Right ventricle myocardium inferior (tissue), 1 donor: ENCODE data around the gene TEX35. TPM values are rescaled to one million over a fixed set of nuclear protein-coding genes. Genes with fewer than 3 reads are reported as not detected.

Source experiments
- ATAC-seq: fragments of 200-7000 bp; cut with Tn5 transposase; one replicate; pipeline ENCODE4 v1.9.1; 2020; ENCODE audit warnings: mild to moderate bottlenecking, moderate library complexity
- DNase-seq: peaks from one replicate; pipeline ENCODE4 v3.0.0; 2021; ENCODE audit errors: missing footprints
- intact Hi-C: fragments of 100-400 bp; cut with DNase I; formaldehyde crosslinking; loops from one replicate; pipeline ENCODE4 v1.11.0; 2022
- total RNA-seq: library from RNA; stranded (reverse); fragmentation: NEBNext Ultra II Directional; extraction: Animal tissue kit (Norgen Biotek cat#: 25700); gene quantifications from one replicate; pipeline ENCODE4 v1.2.1, GENCODE V29; 2021
- donor health status: DM: no; HTN: yes; CAD: no; lungs with severe emphysema.

TEX35 gene
- total RNA-seq, 1 donor from 2014 or later: not detected

DNA sequence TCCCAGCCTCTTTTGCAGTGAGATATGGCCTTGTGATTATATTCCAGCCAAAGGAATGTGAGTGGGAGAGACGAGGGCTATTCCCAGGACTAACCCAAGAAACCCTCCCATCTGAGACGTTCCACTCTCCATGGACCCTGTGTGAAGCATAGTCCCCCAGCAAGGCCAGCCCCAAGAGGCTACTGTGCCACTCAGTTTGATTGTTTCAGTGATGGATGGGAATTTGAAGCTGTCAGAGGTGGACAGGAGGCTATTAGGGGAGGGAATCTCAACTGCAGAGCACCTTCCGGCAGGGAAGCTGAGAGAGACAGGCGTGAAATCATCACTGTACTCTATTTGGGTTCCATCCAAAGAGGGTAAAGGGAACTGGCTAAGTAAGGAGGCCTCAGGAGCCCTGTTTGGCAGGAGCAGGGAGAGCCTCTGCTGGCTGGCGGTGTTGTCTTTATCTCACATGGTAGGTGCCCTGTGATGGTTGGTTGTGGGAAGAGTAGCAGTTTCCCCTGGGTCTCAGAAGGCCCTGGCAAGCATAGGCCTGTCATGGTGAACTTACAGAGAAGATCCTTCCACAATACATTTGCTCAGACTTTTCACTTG is 3.4 kb upstream of the TEX35 start:
- intact Hi-C loops: no loop called here
- ATAC-seq: peak; percentile 66
- DNase-seq: no peak

DNA sequence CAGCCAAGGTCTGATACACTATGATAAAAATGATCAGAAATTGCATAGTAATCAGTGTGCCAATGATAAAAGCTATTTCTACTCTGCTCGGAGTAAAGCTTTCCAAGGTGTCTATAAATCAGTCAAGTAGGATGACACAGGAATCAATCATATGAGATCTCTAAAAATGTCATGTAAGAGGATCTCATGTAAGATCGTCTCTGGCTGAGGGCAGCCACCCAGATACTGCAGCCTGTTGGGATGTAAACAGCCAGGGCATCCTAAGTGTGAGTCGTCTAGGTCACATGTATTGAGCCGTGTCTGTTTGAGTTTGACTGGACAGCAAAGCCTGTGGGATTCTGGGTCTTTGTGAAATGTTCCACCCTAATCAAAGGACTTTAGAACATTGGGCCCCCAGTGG is 2.8 kb upstream of the TEX35 start:
- intact Hi-C loops: no loop called here
- ATAC-seq: no peak
- DNase-seq: no peak

DNA sequence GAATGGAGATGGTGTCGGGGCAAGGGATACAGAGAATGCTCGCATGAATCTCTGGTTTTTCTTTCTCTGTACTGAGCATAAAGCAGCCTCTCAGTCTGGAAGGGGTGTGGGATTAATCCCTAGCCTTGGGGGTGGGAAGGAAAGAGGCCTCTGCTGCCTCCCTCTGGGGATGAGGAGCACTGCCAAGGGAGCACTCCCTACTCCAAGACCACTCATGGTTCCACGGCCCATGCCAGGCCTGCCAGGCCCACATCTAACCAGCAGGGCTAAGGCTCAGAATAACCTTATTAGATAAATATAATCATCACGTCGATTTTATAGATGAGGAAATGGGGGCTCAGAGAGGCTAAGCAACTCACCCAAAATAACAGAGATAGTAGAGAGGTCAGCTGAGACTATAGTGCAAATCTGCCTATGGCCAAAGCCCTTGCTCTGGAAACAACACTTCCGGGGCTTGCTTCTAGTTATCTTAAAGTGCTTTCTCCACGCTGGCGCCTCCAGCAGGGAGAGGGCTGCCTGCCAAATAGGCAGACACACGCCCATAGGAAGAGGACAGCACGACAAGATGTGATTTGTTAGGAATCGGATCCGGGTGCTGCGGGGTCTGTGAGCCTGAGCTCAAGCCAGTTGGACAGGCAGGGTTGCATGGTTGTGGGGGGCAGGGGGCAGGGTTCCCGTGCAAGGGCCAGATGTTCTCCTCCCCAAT is 522 bp downstream of the TEX35 start:
- DNase-seq (peak; percentile 79), ATAC-seq (peak; percentile 54)
- intact Hi-C loops: no loop called here

DNA sequence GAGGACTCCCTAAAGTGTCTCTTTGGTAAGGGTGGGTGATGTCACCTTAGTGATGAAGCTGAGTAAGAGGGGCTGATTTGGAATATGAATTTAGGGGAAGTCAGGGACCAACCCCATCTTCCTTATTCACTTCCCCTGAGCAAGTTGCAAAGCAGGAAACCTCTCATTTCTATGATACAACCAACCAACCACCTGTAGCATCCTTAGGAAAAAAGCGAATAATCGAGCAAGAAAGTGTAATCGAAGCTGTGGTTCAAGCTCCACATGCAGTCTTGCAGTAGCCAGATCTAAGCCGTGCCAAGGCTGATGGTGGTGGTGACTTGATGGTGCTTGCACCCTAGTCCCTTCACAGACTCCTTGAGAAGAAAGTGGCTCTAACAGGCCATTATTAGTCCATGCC is 3.2 kb downstream of the TEX35 start:
- intact Hi-C loops: no loop called here
- DNase-seq (no peak), ATAC-seq (no peak)

DNA sequence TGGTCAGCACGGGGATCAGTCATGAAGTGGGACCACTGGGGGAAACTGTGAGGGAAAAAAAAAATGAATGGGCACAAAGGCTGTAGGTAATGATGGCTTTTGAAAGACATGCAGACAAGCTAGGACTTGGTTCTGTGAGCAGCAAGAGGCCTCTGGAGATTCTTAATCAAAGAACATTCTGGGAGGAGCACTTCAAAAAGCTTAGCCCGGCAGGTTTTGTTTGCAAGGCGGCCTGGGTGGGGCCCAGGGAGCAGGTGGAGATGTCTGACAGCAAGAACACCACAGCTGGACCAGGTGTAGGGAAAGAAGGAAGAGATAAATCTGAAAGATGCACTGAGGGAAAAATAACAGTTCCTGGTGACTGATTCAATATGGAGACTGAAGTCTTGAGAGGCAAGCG is 6.0 kb downstream of the TEX35 start:
- DNase-seq (no peak), ATAC-seq (no peak)
- intact Hi-C loops: no loop called here

DNA sequence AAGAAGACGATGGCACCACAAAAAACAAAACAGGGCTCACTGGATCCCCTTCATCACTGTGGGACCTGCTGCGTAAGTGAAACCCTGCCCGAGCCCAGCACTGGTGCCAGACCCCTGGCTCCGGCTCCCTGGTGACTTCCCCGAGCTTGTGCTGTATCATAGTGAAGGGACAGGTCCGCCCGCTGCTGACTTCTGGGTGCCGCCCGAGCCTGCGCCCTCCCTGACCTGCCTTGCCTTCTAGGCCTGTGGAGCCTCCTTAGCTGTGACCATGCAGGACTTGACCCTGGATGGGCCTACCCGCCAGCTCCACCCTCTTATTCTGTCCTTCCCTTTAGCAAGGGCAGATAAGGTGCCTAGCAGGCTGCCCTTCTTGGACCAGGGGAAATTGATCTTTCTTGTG is 7.9 kb downstream of the TEX35 start:
- no peak for DNase-seq
- ATAC-seq: no peak
- intact Hi-C loops: no loop called here

DNA sequence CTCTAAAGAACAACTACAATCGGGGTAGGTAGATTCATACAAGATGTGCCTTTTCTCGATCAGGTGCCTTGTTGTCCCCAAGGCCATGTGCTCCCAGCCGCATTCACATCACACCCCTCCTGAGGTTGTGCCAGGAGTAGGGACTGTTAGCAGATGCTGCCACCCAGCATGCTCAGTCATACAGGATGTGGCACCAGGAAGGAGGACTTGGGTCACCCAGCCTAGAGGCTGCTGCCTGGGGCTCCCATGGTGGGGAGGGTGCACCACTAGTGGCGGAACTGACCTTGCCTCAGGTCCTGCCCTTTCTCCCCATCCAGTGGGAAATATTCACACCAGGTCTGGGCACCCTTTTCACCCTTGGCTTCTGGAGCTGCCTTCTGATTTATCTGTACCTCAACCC is 8.3 kb downstream of the TEX35 start:
- intact Hi-C loops: no loop called here
- ATAC-seq (no peak), DNase-seq (no peak)

DNA sequence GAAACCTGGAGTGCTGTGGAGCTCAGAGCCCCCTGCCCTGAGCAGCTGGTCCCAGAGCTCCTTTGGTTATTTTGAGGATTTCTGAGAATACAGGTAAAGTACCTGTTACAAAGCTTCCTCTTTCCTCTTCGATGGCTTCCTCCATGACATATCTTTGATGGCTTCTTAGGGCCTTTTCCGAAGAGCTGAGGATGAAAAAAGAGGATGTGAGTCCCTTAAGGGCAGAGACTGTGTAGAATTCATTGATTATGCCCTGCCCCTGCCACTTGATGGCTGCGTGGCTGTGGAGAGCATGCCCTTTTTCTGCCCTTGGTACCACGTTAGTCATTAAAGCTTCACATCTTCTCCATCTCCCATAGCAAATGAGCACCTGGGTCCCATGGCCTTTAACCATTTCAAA is 14.2 kb downstream of the TEX35 start:
- intact Hi-C loops: no loop called here
- DNase-seq: no peak
- no peak for ATAC-seq

DNA sequence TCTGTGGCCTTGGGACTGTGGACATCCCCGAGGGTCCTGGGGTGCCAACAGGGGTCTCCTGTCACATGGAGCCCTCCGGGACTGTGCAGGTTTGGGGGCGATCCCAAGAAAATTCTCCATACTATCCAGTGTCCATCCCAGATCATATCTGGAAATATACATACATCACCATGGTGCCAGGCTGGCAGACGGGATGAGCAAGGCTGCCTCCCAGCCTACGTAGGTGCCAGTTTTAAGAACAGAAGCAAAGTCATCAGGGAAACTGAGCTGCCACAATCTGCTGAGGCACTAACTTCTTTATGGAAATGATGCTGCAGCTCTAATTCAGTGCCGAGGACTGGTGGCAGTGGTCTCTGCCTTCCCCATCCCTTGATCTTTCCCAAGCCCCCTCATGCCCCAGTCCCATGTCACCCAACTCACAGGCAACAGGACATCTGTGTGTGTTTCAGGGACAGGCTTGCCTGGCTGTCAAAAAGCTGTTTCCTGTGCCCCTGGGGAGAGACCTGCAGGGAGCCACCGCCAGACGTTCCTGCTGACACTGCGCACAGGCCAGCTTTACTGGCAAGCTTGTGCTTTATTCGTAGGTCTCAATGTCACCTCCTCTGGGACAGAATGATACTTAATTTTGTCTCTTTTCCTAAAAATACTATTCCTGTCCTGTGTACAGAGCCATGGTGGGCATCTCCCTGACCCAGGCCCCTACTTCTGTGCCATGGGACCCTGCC is 15.5 kb downstream of the TEX35 start:
- DNase-seq: no peak
- intact Hi-C loops: no loop called here
- ATAC-seq: no peak

DNA sequence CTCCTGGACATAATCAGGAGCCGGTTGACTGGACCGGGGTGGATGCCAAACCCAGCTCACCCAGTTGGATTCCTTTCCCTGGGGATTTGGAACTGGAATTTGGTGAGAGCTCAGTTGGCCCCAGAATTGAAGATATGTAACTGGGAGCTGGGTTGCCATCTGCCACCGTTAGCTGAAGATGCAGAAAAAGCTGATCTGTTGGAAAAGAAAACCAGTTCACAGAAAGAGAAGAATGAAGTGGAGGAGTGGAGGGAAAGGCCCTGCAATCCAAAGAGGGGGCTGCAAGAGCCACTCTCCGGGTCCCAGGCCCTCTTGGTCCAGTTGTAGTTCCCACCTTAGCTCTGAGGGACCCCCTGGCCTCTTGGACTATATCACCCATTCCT is 16.0 kb downstream of the TEX35 start:
- no peak for DNase-seq
- intact Hi-C loops: no loop called here
- no peak for ATAC-seq

DNA sequence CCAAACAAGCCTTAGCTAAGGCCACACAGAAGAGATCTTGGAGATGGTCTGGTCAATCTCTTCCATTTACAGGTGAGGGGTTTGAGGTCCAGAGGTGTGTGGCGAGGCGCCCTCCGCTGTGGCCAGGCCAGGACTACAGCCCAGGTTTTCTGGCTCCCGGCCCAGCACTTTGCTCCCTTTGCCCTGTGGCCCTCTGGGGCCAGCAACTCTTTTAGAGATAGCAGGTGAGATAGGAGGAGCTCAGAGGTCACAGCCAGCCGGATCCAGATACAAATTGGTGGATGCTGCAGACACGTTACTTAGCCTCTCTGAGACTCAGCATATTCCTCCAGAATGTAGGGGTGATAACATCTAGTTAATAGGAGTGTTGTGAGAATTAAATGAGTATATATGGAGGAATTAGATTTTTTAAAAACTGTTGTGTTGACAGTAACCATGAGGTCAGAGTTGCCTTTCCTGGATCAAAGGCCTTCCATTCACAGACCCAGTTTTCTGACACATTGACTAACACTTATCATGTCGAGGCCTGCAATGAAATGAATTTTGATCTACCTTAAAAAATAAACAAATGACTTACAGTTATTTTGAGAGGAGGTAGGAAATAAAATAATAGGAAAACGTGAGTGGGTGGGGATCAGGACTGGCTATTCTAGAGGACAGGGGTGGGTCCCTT is 16.6 kb downstream of the TEX35 start:
- intact Hi-C loops: loop anchor here (10.0 kb wide), 1 partner anchor 225 kb away; no protein-coding TSS in a partner anchor
- DNase-seq: no peak

DNA sequence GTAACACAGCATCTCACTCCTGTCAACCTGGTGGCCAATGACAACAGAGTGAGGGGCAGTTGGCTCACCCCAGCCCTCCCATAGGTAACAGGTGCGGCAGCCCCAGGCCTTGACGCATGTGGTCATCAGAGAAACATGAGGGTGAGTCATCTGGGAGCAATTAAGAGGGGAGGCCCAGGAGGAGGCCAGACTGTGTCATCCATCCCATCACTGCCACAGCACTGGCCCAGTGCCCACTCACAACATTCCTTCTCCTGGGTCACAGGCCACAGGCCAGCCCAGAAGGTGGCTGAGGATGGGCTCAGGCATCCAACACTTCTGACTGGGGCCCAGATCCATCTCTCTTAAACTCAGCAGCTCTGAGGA is 17.1 kb downstream of the TEX35 start:
- no peak for DNase-seq
- ATAC-seq: no peak
- intact Hi-C loops: loop anchor here (10.0 kb wide), 1 partner anchor 225 kb away; no protein-coding TSS in a partner anchor

More for the DNA sequence above, 16.6 kb downstream of the TEX35 start:
- no peak for ATAC-seq

DNA sequence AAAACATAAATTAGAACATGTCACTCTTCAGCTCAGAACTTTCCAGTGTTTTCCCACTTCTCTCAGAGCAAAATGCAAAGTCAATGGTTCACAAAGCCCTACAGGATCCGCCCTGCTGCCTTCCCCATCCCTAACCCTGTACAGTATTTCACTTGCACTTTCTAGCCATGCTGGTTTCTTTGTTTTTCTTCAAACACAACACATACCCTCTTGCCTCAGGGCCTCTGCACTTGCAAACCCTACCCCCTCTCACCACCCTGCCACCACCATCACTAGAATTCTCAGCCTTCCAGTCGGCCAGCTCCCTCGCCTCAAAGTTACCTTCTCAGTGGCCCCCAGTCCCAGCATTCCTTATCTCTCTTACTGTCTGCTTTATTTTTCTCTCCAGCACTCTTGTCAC is 17.6 kb downstream of the TEX35 start:
- DNase-seq (no peak), ATAC-seq (no peak)
- intact Hi-C loops: loop anchor here (10.0 kb wide), 1 partner anchor 226 kb away; no protein-coding TSS in a partner anchor

DNA sequence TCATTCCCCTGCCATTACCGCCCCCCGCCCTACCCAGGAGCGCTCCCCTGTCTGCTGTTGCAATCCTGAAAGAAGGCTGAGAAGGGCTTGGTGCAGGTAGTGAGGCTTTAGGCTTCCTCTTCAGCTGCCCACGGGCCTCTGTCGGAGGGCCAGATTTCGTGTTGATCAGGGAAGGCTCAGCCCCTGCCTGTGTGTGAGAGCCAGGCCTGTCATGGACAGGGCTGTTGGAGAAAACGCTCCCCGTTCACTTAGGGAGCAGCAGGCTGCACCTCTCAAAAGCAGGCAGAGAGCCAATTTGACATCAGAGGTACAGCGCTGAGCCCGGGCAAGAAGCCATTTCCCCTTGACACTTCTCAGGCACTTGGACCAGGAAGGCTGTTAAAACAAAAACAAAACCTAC is 19.0 kb downstream of the TEX35 start:
- DNase-seq: no peak
- ATAC-seq: peak; percentile 21
- intact Hi-C loops: loop anchor here (2.0 to 10.0 kb wide), 2 partner anchors 227 to 471 kb away; no protein-coding TSS in a partner anchor

DNA sequence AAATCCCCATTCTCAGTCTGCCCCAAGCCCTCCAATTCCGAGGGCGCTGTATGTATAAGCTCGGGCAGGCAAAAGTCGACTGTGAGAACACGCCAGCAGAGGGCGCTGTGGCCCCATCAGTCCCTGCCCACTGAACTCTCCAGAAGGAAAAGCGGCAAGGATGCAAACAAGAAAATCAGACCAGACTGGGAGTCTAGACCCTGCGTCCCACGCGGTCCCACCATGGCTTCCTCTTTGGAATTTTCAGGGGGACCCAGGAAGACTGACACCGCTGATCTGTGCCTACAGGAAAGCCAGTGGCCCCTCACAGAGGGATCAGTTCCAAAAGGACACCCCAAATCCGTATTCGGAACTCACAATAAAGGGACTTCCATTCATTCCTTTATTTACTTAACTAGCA is 19.5 kb downstream of the TEX35 start:
- DNase-seq: peak; percentile 90
- peak; percentile 49 for ATAC-seq
- intact Hi-C loops: loop anchor here (2.0 to 10.0 kb wide), 2 partner anchors 228 to 470 kb away; no protein-coding TSS in a partner anchor

DNA sequence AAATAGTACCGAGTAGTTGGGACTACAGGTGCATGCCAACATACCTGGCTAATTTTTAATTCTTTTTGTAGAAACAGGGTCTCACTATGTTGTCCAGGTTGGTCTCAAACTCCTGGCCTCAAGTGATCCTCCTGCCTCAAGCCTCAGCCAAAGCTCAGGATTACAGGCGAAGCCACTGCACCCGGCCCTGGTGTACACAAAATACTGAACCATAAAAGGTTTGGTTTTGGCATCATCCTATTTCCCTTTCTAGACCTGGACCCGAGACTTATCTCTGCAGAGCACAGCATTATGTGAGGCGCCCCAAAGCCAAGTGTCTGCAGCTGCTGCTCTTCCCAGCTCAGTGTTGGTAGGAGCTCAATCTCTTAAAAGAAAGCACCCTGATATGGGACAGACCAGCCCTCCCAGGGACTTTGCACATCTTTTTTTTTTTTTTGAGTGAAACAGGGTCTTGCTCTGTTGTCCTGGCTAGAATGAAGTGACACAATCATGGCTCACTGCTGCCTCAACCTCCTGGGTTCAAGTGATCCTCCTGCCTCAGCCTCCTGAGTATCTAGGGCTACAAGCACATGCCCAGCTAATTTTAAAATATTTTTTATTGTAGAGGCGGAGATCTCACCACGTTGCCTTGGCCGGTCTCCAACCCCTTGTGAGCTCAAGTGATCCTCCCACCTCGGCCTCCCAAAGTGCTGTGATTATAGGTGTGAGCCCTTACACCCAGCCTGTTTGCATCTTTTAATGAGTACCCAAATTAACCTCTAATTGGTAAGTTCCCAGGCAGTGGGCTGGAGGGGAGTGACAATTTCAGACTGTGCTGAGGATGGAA is 20.4 kb downstream of the TEX35 start:
- DNase-seq (no peak), ATAC-seq (no peak)

DNA sequence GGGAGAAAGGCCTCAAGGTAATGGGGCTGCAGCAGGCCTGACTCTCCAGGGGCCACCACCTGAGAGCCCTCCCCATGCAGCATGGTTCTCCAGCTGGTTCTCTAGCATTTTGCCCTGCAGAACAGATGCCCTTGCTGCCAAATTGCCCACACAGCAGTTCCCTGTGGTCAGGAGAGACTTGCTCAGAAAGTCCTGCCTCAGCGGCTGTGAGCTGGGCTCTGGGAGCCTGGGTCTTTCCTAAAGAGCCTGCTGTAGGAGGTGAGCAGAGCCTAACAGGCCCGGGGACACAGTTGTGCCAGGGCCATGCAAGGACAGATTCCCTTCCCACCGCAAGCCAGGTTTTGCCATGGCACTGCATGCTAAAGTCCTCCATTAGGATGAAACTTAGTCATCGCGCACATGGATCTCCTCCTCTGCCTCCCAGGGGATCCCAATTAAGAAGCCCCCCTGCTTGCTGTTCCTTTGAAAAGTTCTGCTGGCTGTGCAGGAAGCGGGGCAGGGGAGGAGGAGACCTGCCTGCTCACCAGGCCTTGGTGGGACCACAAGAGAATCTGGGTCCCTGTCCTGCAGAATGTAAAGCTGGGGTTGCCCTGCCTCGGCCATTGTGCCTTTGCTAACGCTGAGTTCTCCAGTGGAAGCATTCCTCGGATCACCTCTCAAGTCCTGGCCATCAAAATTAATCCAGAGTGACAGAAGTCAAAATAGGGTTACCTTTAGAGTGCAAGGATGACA is 21.4 kb downstream of the TEX35 start:
- no peak for DNase-seq
- no peak for ATAC-seq
- intact Hi-C loops: loop anchor here (10.0 kb wide), 1 partner anchor 230 kb away; no protein-coding TSS in a partner anchor

More for the DNA sequence above, 20.4 kb downstream of the TEX35 start:
- intact Hi-C loops: loop anchor here (2.0 to 10.0 kb wide), 2 partner anchors 229 to 469 kb away; no protein-coding TSS in a partner anchor

DNA sequence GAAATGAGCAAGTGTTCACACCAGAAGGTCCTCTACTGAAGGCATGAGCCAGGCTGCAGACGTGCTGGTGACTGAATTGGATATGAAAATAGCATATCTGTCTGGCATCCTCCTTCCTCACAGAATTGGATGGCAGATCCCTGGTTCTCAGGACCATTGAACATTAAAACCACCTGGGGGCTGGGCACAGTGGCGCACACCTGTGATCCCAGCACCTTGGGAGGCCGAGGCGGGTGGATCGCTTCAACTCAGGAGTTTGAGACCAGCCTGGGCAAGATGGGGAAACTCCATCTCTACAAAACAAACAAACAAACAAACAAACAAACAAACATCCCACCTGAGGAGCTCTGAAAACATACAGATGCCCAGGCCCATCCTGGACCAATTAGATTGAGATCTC is 23.4 kb downstream of the TEX35 start:
- intact Hi-C loops: loop anchor here (10.0 kb wide), 1 partner anchor 232 kb away; no protein-coding TSS in a partner anchor
- no peak for ATAC-seq
- DNase-seq: no peak
